ENCODE measurements around the gene SYPL2. TPM values are rescaled to one million over a fixed set of nuclear protein-coding genes. Genes with fewer than 3 reads are reported as not detected.

The SYPL2 gene
- total and polyA plus RNA-seq, 4 donors: 0.31 to 1.4 (median 1.0) TPM

DNA sequence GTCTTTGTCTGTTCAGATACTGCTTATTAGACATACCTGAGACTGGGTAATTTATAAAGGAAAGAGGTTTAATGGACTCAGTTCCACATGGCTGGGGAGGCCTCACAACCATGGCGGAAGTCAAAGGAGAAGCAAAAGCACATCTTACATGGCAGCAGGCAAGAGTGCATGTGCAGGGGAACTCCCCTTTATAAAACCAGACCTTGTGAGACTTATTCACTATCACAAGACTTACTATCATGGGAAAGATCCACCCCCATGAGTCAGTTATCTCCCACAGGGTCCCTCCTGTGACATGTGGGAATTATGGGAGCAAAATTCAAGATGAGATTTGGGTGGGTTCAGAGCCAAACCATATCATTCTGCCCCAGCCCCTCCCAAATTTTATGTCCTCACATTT is 33.0 kb upstream of the SYPL2 start:
- WGBS, 2 donors: 97 to 100% methylated on average over 1 of the region's 1 CpG
- H3K4me1 ChIP-seq (ENCODE audit: control insufficient read depth in 5 of 5, insufficient read depth in 5 of 5, low read length in 5 of 5): no peaks in the 10 kb centered on the region
- H3K9ac ChIP-seq (ENCODE audit: insufficient read depth in 1 of 2, low read length in 2 of 2): no peak overlapping the region
- ATAC-seq (ENCODE audit: insufficient read depth, low FRiP score): no peak
- no peaks in the 10 kb centered on the region for H3K36me3 ChIP-seq (ENCODE audit: control insufficient read depth in 4 of 4, insufficient read depth in 4 of 4, low read length in 4 of 4)
- no peak overlapping the region for H3K4me3 ChIP-seq
- no peak for DNase-seq
- TF ChIP-seq, protein P1, sequence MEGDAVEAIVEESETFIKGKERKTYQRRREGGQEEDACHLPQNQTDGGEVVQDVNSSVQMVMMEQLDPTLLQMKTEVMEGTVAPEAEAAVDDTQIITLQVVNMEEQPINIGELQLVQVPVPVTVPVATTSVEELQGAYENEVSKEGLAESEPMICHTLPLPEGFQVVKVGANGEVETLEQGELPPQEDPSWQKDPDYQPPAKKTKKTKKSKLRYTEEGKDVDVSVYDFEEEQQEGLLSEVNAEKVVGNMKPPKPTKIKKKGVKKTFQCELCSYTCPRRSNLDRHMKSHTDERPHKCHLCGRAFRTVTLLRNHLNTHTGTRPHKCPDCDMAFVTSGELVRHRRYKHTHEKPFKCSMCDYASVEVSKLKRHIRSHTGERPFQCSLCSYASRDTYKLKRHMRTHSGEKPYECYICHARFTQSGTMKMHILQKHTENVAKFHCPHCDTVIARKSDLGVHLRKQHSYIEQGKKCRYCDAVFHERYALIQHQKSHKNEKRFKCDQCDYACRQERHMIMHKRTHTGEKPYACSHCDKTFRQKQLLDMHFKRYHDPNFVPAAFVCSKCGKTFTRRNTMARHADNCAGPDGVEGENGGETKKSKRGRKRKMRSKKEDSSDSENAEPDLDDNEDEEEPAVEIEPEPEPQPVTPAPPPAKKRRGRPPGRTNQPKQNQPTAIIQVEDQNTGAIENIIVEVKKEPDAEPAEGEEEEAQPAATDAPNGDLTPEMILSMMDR (IDR thresholded peaks at IDR 0.05; ENCODE audit: control extremely low read depth, extremely low read depth): no peak
- H3K9me3 ChIP-seq (ENCODE audit: control insufficient read depth in 4 of 4, insufficient read depth in 3 of 4, low read length in 3 of 4): no peaks in the 10 kb centered on the region
- no peak overlapping the region for H3K27ac ChIP-seq (ENCODE audit: low read depth in 1 of 2, low read length in 1 of 2)
- no peaks in the 10 kb centered on the region for H3K27me3 ChIP-seq (ENCODE audit: control insufficient read depth in 3 of 3, insufficient read depth in 3 of 3, low read length in 2 of 3)

DNA sequence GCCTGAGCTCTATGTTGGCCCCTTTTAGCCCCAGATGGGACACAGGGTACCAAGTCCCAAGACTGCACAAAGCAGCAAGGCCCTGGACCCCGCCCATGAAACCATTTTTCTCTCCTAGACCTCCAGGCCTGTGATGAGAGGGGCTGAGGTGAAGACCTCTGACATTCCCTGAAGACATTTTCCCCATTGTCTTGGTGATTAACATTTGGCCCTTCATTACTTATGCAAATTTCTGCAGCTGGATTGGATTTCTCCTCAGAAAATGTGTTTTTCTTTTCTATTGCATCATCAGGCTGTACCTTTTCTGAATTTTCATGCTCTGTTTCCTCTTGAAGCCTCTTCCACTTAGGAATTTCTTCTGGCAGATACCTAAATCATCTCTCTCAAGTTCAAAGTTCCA is 31.9 kb upstream of the SYPL2 start:
- no peaks in the 10 kb centered on the region for H3K9me3 ChIP-seq (ENCODE audit: control insufficient read depth in 4 of 4, insufficient read depth in 3 of 4, low read length in 3 of 4)
- H3K27me3 ChIP-seq (ENCODE audit: control insufficient read depth in 3 of 3, insufficient read depth in 3 of 3, low read length in 2 of 3): no peaks in the 10 kb centered on the region
- H3K9ac ChIP-seq (ENCODE audit: insufficient read depth in 1 of 2, low read length in 2 of 2): no peak overlapping the region
- TF ChIP-seq, protein P1 (IDR thresholded peaks at IDR 0.05; ENCODE audit: control extremely low read depth, extremely low read depth): no peak
- 79 to 96% methylated on average over 1 of the region's 1 CpG for WGBS, 2 donors
- DNase-seq (no peak), ATAC-seq (ENCODE audit: insufficient read depth, low FRiP score) (no peak)
- no peaks in the 10 kb centered on the region for H3K36me3 ChIP-seq (ENCODE audit: control insufficient read depth in 4 of 4, insufficient read depth in 4 of 4, low read length in 4 of 4)
- no peaks in the 10 kb centered on the region for H3K4me1 ChIP-seq (ENCODE audit: control insufficient read depth in 5 of 5, insufficient read depth in 5 of 5, low read length in 5 of 5)
- H3K4me3 ChIP-seq: no peak overlapping the region
- H3K27ac ChIP-seq (ENCODE audit: low read depth in 1 of 2, low read length in 1 of 2): no peak overlapping the region

DNA sequence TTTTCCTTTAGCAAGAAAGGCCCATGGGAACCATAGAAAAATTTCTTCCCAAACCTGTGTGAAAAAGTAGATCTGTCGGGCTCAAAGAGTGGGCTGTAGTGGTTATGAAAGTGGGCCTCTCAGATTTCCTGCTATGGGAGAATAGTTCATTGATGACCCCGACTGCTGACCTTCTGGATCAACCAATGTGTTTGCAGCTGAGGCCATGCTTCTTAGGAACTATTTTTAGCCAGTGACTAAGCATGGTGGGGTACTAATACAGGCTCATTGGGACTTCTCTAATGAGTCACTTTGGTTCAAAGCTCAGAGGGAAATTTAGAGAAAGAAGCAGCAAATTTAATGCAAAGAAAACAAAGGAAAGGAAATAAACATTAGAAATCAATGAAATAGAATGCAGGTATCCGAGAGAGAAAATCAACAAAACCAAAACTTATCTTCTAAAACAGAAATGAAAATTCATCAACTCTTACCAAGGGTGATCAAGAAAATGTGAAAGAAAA is 27.5 kb upstream of the SYPL2 start:
- DNase-seq: no peak
- H3K9me3 ChIP-seq (ENCODE audit: control insufficient read depth in 4 of 4, insufficient read depth in 3 of 4, low read length in 3 of 4): no peaks in the 10 kb centered on the region
- TF ChIP-seq, protein P1 (IDR thresholded peaks at IDR 0.05; ENCODE audit: control extremely low read depth, extremely low read depth): no peak
- H3K4me3 ChIP-seq: no peak overlapping the region
- H3K9ac ChIP-seq (ENCODE audit: insufficient read depth in 1 of 2, low read length in 2 of 2): no peak overlapping the region
- no peak overlapping the region for H3K27ac ChIP-seq (ENCODE audit: low read depth in 1 of 2, low read length in 1 of 2)
- no peaks in the 10 kb centered on the region for H3K36me3 ChIP-seq (ENCODE audit: control insufficient read depth in 4 of 4, insufficient read depth in 4 of 4, low read length in 4 of 4)
- no peaks in the 10 kb centered on the region for H3K4me1 ChIP-seq (ENCODE audit: control insufficient read depth in 5 of 5, insufficient read depth in 5 of 5, low read length in 5 of 5)
- peak; percentile 47 for ATAC-seq (ENCODE audit: insufficient read depth, low FRiP score)
- 70 to 86% methylated on average over 3 of the region's 3 CpGs for WGBS, 2 donors
- peaks cover 0 to 16% (median 4%) of the 10 kb centered on the region in 3 donors for H3K27me3 ChIP-seq (ENCODE audit: control insufficient read depth in 3 of 3, insufficient read depth in 3 of 3, low read length in 2 of 3)

DNA sequence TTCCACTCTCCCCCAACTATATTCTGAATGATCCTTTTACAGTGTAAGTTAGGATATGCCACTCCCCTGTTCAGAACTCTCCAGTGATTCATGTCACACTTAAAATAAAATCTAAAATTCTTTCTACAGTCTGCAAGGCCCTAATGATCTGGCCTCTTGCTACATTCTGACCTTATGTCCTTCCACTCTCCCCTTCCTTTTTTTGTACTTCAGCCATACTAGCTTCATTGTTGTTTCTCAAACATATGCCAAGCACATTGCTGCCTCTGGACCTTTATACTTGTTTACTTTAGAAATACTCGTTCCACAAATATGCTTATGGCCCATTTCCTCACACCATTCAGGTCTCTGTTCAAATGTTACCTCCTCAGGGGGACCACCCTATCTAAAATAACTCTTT is 25.3 kb upstream of the SYPL2 start:
- H3K4me3 ChIP-seq: no peak overlapping the region
- WGBS, 2 donors: 24 to 39% methylated on average over 1 of the region's 1 CpG
- TF ChIP-seq, protein P1 (IDR thresholded peaks at IDR 0.05; ENCODE audit: control extremely low read depth, extremely low read depth): no peak
- peaks cover 0 to 29% (median 10%) of the 10 kb centered on the region in 3 donors for H3K27me3 ChIP-seq (ENCODE audit: control insufficient read depth in 3 of 3, insufficient read depth in 3 of 3, low read length in 2 of 3)
- H3K27ac ChIP-seq (ENCODE audit: low read depth in 1 of 2, low read length in 1 of 2): no peak overlapping the region
- H3K36me3 ChIP-seq (ENCODE audit: control insufficient read depth in 4 of 4, insufficient read depth in 4 of 4, low read length in 4 of 4): no peaks in the 10 kb centered on the region
- no peak overlapping the region for H3K9ac ChIP-seq (ENCODE audit: insufficient read depth in 1 of 2, low read length in 2 of 2)
- no peak for ATAC-seq (ENCODE audit: insufficient read depth, low FRiP score)
- no peak for DNase-seq
- no peaks in the 10 kb centered on the region for H3K4me1 ChIP-seq (ENCODE audit: control insufficient read depth in 5 of 5, insufficient read depth in 5 of 5, low read length in 5 of 5)
- no peaks in the 10 kb centered on the region for H3K9me3 ChIP-seq (ENCODE audit: control insufficient read depth in 4 of 4, insufficient read depth in 3 of 4, low read length in 3 of 4)
